Stromal cell of bone marrow (primary cell): ENCODE results near the gene SWSAP1.

Source experiments
- DNase-seq: peaks from one replicate; pipeline ENCODE4 v3.0.0-alpha.2; 2012; ENCODE audit warnings: low read depth

SWSAP1 gene

DNA sequence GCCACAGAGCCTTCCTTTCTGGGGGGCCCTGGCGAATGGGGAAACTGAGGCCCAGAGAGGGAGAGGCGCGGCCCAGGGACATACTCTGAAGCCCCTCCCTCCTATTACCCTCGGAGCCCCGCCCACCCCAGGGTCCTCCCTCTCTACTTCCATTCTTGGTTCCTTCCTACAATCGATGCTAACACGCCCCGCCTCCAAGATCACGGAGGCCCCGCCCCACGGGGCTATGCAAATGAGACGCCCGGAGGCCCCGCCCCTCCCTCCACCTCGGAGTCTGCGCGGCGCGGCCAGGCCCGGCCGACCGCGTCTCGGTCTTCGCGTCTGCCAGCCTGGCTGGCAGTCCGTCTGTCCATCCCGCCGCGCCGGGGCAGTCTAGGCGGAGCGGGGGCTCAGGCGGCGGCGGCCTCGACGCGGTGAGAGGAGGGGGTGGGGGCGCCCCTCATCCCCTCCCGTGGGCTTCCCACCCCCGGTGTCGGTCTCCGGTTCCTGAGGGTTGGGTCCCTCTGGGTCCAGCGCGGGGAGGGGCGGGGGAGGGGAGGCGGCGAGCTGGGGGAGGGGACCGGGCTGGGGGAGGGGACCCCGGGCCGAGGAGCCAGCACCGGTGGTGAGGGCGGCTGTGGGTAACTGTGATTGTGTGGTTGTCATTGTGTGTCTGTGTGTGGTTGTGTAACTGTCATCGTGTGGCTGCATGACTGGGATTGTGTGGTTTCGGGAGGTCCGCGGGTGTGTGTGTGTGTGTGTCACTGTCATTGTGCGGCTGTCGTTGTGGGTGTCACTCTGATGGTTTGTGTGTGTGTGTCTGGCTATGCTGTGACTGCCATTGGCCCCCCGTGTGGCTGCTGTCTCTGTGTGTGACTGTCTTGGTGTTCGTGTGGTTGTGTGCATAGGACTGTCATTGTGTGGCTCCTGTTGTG lies 19.0 kb upstream of the SWSAP1 start, which contains the start of gene PLPPR2:
Gene PLPPR2, plus strand, starts transcription at position 273 of the 914 bp plus-strand sequence. CDS start 2,242 bp downstream, outside the sequence.
- DNase-seq: peak; percentile 80

DNA sequence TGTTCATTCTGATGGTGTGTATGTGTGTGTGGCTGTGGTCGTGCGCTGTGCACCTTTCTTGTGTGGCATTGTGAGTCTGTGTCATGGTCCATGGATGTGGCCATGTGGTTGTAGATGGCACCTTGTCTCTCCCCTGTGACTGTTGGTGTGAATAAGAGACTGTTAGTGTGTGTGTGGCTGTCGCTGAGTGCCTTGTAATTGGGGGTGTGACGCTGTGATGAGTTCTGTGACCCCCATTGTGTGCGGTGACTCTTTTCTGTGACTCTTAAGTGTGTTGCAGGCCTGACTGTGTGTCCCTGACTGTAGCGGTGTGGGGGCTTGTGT lies 18.4 kb upstream of the SWSAP1 start:
- no peak for DNase-seq

DNA sequence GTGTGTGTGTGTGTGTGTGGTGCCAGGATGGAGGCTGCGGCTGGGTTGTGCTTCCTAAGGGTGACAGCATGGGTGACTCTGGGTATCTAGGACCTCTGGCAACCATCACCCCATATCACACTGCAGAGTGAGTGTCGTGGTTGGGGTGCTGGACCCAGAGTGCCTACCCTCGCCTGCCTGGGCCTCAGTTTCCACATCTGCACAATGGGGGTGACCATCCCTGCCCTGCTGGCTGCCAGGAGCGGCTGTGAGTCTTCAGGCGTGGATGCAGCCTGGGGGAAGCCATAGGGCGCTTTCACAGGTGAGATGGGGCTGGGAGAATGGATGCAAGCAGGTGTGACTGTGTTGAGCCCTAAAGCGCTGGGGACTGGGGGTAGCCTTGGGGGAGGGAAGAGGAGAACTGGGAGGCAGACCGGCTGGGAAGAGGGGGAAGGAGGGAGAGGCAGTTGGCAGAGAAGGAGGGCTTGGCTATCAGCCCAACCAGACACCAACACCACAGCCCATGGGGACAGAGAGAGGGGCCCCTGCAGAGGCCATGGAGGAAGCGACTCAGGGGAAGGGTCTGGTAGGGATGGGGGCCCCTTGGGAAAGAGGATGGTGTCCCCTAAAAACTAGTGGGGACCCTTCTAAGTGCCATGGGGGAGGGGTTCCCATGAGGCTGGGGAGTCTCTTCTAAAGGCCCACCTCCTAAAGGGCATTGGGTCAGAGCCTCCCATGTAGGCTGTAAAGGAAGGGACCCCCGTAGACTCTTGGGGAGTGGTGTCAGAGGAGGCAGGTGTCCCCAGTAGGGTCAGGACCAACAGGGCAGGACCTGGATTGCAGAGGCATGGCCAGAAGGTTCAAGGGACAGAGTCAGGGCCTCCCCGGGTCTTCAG lies 17.6 kb upstream of the SWSAP1 start:
- DNase-seq: no peak

DNA sequence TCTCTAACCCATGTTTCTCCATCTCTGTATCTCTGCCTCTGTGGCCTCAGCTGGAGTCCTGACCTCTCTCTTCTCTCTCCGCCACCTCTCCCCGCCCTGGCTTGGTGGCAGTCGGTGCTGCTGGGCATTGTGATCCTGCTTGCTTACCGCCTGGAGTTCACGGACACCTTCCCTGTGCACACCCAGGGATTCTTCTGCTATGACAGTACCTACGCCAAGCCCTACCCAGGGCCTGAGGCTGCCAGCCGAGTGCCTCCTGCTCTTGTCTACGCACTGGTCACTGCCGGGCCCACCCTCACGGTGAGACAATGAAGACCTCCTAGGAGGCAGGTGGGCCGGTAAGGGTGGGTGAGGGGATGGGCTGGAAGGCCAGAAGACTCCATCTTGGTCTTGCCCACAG lies 15.0 kb upstream of the SWSAP1 start:
- DNase-seq: no peak

DNA sequence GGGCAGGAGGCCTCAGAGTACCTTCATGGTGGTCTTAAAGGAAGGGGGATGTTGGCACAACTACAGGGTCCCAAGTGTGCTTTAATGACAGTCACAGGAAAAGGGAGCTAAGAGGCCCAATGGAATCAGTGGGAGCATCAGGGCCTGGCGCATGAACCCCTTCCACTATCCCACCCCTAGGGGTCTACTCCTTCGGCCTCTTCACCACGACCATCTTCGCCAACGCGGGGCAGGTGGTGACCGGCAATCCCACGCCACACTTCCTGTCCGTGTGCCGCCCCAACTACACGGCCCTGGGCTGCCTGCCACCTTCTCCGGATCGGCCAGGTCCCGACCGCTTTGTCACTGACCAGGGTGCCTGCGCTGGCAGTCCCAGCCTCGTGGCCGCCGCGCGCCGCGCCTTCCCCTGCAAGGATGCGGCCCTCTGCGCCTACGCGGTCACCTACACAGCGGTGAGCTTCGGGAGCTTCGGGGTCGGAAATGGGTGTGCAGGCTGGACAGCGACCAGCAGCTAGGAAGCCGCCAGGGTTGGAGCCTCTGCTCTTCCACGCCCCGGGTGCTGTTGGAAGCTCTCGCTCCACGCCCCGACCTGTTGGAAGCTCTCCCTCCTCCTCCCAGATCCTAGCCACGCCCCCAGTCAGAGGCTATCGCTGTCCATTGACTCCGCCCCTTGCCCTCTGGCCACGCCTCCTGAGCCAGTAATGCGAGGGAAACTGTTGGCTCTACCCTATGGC lies 13.3 kb upstream of the SWSAP1 start:
- no peak for DNase-seq

DNA sequence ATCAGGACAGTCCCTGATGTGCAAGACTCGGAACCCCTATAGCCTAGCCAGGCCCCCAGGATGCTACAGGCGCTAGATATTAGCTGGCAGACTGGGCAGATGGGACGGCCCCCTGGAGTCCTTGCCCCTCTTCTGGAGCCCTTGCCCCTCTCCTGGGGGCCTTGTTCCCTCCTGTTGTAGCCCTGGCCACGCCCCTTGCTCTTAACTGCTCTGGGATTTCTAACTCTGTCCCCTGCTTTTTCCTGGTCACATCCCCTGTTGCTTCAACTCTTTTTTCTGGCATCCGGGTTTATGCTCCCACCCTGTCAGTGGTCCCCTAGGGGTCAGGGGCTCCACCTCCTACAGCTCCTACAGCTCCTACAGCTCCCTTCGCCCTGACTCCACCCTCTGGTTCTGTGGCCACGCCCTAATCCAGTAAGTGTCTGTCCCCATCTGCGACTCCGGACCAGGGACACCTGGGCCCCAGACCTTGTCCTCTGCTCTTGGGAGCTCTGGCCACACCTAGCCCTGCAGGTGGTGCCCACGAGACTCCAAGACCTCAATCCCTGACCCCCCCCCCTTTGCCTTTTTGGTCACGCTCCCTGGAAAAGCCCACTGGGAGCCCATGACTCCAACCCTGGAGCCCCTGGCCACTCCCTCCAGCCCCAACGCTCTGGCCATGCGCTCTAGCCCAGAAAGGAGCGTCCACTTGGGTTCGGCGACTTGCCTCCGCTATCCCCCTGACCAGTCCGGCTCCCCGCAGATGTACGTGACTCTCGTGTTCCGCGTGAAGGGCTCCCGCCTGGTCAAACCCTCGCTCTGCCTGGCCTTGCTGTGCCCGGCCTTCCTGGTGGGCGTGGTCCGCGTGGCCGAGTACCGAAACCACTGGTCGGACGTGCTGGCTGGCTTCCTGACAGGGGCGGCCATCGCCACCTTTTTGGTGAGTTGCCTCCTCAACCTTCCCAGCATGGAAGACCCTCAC lies 12.4 kb upstream of the SWSAP1 start:
- no peak for DNase-seq

DNA sequence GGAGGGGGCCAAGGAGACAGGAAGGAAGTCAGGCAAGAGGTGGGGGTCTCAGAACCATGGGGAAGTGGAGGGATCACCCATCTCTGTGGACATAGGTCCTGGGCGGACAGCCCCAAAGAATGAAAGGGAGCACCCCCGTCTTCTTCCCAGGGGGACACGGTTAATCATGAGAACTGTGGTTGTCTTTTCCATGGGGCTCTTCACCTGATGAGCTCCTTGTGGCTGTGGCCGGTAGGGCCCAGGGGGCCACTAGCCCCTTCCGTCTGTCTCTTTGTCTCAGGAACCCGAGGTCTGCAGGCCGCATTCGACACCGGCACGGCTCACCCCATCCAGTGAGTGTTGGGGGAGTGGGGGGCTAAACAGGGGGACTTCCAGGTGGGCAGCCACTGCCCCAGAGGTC lies 10.6 kb upstream of the SWSAP1 start:
- no peak for DNase-seq

DNA sequence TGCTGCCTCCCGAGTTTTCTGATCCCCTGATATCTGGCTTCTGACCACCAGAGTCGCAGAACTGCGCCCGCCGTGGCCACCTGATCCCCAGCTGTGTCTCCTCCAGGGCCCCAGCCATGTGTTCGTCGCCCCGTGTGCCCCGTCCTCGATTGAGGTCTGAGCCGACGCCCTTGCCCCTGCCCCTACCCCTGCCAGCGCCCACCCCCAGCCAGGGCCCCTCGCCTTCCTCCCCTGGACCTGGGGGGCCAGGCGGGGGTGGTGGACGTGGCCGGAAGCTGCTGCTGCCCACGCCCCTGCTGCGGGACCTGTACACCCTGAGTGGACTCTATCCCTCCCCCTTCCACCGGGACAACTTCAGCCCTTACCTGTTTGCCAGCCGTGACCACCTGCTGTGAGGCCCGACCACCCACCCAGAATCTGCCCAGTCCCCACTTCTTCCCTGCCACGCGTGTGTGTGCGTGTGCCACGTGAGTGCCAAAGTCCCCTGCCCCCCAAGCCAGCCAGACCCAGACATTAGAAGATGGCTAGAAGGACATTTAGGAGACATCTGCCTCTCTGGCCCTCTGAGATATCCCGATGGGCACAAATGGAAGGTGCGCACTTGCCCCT lies 10.1 kb upstream of the SWSAP1 start:
- no peak for DNase-seq

DNA sequence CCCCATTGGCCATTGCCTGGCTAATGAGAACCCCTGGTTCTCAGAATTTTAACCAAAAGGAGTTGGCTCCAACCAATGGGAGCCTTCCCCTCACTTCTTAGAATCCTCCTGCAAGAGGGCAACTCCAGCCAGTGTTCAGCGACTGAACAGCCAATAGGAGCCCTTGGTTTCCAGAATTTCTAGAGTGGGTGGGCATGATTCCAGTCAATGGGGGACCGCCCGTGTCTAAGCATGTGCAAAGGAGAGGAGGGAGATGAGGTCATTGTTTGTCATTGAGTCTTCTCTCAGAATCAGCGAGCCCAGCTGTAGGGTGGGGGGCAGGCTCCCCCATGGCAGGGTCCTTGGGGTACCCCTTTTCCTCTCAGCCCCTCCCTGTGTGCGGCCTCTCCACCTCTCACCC lies 9.5 kb upstream of the SWSAP1 start:
- DNase-seq: no peak

DNA sequence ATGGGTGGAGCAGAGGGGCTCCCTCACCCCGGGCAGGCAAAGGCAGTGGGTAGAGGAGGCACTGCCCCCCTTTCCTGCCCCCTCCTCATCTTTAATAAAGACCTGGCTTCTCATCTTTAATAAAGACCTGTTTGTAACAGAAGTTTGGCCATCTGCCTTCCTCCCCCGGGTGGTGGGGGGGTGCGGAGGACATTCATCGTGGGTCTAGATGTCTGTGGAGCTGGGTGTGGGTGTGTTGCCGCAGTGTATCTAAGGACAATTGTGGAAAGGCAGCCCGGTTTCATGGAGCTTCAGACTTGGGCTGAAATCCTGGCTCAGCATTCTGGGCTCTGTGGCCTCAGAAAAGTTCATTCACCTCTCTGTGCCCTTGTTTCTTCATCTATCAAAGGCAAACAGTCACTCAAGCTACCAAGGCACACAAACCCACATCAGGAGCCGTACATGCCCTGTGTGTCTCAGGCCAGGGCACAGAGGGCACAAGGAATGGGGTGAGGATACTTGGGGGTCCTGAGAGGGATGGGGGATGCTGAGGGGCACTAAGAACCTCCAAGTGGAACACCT lies 8.8 kb upstream of the SWSAP1 start:
- DNase-seq: no peak

DNA sequence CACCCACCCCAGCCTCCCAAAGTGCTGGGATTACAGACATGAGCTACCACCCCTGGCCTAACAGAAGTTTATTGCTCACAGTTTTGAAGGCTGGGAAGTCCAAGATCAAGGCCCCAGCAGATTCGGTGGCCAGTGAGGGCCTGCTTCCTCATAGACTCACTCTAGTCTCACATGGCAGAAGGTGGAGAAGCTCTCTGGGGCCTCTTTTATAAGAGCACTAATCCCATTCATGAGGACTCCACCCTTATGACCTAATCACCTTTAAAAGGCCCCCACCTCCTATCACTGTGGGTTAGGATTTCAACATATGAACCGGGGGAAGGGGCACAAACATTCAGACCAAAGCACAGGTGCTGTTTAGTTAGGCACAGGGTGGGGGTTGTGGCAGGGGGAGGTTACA lies 6.9 kb upstream of the SWSAP1 start:
- DNase-seq: no peak

DNA sequence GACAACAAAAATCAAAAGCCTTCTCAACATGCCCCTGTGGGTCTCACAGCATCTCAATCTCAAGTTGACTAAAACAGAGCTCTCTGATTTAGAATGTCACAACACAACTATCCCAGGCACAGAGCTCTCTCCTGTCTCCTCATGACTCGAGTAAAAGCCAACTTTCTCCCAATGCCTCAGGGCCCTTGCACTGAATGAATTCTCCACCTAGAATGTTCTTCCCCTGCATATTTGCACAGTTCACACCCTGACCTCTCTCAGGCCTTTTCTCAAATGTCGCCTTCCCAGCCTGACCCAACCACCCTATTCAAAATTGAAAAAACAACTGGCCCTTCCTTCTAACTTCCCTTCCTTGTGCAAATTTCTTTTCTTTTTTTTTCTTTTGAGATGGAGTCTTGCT lies 3.7 kb upstream of the SWSAP1 start:
- DNase-seq: no peak

DNA sequence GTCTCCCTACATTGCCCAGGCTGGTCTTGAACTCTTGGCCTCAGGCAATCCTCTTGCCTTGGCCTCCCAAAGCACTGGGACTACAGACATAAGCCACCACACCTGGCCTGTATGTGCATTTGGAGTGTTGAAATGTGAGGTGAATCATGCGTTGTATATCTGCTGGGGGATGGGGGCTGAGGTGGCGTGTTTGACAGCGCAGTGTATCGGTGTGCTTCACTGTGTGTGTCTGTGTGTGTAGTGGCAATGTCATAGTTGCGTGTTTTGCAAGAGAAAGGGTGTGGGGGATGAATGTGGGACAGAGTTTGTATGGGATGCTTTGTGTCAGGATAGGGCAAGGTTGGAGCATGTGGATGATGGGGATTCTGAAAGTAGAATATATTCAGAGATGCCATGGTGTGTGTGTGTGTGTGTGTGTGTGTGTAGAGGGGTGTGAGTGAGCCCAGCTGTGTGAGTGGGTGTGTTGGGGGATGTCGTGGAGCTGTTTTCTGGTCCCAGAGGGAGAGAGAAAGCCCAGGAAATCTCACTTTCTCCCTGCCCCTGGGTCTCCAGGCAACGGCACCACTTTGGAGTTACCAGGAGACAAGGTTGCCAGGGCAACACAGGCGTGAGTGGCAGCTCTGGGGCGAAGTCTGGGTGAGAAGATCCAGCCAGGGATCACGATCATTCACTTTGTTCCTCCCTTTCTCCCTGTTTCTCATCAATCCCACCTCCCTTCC lies 1.1 kb upstream of the SWSAP1 start:
- DNase-seq: no peak

DNA sequence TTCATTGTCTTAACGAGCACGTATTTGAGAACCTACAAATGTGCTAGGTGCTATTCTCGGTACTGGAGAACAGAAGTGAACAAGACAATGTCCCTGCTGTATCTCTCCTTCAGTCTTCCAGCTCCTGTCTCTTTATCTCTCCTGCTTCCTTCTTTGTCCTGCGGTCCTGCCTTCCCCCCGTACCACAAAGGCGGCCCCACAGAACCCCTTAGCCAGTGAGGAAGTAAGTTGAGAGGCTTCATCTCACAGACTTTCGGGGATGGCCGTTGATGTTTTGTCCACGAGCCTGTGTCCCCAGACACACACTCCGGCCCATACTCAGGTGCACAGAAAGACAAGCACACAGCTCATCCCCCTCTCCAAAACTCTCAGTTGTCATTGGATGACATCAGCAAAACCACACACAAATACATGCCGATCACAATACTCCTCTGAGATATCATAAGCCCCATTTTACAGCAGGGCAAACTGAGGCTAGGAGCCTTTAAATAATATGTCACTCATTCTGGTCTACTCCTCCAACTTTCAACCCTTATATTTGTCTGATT lies 507 bp upstream of the SWSAP1 start:
- no peak for DNase-seq

DNA sequence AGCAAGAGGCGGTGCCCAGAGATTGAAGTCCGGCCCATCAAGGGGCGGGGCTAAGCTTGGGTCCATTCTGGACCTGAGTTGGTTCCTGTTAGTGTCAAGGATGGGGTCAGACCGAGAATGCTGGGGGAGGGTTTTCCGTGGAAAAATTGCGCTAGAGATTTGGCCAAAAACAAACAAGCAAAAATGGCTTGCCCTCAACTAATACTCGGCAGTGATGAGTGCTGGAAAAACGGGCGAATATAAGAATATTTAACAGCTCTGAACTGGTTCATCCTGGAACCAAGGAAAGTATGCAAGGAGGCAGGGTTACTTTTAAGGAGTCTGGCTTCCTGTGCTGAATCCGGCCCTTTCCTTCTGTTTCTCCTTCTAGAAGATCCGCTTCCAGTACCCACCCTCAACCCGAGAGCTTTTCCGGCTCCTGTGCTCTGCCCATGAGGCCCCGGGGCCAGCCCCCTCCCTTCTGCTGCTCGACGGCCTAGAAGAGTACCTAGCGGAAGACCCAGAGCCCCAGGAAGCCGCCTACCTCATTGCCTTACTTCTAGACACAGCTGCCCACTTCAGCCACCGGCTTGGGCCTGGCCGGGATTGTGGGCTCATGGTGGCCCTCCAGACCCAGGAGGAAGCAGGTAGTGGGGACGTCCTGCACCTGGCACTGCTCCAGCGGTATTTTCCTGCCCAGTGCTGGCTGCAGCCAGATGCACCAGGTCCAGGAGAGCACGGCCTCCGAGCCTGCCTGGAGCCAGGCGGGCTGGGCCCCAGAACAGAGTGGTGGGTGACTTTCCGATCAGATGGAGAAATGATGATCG lies 880 bp downstream of the SWSAP1 start:
- DNase-seq: no peak

DNA sequence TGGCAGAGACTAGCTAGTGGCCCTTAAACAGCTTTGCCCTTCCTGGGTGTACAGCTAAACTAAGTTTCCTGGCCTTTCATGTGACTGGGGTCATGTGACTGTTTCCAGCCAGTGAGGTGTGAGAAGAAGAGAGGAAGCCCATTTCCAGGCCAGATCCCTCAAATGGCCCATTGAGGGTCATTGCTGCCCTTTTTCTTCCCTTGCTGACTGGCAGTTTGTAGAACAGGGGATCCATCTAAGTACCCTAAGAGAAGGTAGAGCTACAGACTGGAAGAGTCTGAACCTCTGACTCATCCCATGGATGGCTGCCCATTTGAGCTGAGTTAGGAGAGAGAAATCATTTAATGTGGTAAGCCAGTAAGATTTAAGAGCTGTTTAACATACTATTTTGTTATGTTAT lies 2.8 kb downstream of the SWSAP1 start:
- peak; percentile 90 for DNase-seq

DNA sequence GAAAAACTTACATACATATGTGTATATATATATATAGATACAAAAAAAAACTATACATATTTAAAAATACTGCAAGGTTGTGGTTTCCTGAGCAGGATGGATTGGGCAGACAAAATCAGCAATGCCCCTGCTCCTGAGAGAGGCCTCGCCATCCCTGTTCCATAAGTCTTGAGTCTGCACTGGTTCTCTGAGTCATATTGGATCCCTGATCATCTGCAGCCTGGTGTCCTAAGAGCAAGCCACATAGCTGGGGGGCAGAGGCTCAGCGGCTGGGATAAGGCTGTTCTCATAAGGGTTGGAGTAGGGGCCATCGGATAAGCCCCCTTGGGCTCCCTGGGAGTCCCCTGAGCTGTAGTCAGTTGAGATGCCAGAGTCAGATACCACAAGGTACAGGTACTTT lies 3.3 kb downstream of the SWSAP1 start:
- DNase-seq: no peak

DNA sequence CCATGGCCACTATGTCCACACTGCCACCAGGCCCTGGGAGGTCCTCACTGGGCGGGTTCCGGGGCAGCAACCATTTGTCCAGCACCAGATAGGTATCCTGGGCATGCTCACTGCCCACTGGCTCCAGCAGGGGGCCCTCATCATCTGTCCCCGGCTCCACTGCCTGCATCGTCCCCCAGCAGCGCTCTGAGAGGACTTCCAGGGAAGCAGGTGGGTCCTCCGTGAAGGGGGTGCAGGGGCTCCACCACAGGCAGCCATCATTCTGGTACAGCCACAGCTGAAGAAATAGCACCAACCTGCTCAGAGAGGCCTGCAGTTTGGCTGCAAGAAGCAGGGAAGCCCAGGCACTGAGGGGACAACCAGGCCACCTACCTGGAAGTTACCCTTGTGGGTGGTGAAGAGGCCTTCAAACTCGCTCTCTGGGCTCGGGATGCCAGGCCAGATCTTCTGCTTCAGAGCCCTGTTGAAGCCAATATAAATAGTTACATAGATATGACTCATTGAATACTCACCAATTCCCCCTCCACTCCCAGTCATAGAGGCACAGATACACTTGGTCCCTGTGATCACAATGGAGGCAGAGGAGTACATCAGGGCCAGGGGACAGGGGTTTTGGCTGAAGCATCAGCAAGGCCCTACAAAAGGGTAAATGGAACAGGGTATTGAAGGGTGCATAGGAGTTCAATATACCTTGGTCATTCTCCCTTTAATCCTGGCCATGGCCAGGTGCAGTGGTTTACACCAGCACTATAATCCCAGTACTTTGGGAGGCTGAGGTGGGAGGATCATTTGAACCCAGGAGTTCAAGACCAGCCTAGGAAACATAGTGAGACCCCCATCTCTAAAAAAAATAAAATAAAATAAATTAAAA lies 4.1 kb downstream of the SWSAP1 start:
- DNase-seq: peak; percentile 79
